Naive B cell (primary cell): Measurements from ENCODE around the gene SALL1. TPM values are rescaled to one million over a fixed set of nuclear protein-coding genes. Genes with fewer than 3 reads are reported as not detected.

Experiments
- ATAC-seq, 2 donors: fragments of 150-1000 bp; cut with Tn5 transposase; 2 replicates each; pipeline ENCODE4 v1.10.0; 2021; ENCODE audit warnings: low read depth in 2 of 2, mild to moderate bottlenecking in 2 of 2, moderate library complexity in 2 of 2
- DNase-seq: peaks from one replicate; pipeline ENCODE4 v3.0.0; 2022
- H3K27ac Mint-ChIP-seq, 6 donors: one replicate each; pipeline ENCODE4 v1.8.0; 2020 to 2022; ENCODE audit warnings: mild to moderate bottlenecking in 6 of 6, mixed read lengths in 6 of 6, moderate library complexity in 5 of 6, inconsistent platforms in 2 of 6
- H3K27me3 Mint-ChIP-seq, 3 donors: one replicate each; pipeline ENCODE4 v1.8.0; 2021 to 2022; ENCODE audit warnings: mixed read lengths in 3 of 3, mild to moderate bottlenecking in 1 of 3
- H3K36me3 Mint-ChIP-seq, 2 donors: one replicate each; pipeline ENCODE4 v1.8.0; 2020 to 2022; ENCODE audit warnings: mixed read lengths in 2 of 2, inconsistent platforms in 1 of 2, mild to moderate bottlenecking in 1 of 2
- H3K4me1 Mint-ChIP-seq, 3 donors: one replicate each; pipeline ENCODE4 v1.8.0; 2020 to 2022; ENCODE audit warnings: mixed read lengths in 3 of 3, inconsistent platforms in 1 of 3, mild to moderate bottlenecking in 1 of 3, moderate library complexity in 1 of 3
- H3K4me3 Mint-ChIP-seq, 8 donors: one replicate each; pipeline ENCODE4 v1.8.0; 2020 to 2022; ENCODE audit warnings: mild to moderate bottlenecking in 8 of 8, mixed read lengths in 8 of 8, moderate library complexity in 8 of 8, inconsistent platforms in 2 of 8
- H3K9me3 Mint-ChIP-seq, 7 donors: one replicate each; pipeline ENCODE4 v1.8.0; 2020 to 2022; ENCODE audit warnings: mixed read lengths in 7 of 7, mild to moderate bottlenecking in 5 of 7, inconsistent platforms in 2 of 7, moderate library complexity in 1 of 7
- polyA plus RNA-seq, 6 donors: library from polyadenylated mRNA; unstranded; fragments of 300-500 nt; fragmentation: Illumina TruSeq; gene quantifications; one replicate each; pipeline ENCODE4 v1.2.3, GENCODE V29; 2021; ENCODE audit warnings: low read depth in 6 of 6

SALL1 gene
- not detected for polyA plus RNA-seq

DNA sequence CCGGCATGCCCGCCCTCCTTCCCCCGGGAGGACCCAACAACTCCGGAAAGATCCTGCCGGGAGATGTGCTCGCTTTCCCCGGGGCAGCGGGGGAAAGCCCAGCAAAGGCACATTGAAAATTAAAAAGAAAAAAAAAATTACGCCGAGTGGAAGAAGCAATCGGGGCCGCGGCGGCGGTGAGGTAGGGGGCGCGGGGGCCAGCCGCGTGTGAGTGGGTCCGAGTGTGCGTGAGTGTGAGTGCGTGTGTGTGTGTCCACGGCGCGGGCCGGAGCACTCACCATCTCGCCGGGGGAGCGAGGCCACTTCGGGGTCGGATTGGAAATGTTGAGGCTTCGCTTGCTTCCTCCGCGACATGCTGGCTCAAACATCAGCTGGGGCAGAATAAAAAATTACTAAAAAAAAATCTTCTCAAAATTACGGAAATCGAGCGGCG lies at the start of gene SALL1:
Gene SALL1 (minus strand): TSS at position 383 of the 433 bp plus-strand sequence. CDS start 29 bp downstream, at position 354.
- Mint-ChIP-seq H3K36me3 (peaks cover 0 to 10% of the 10 kb centered on the region in 2 donors), H3K27ac (no peak within 1 kb of the TSS), H3K4me3 (no peak within 1 kb of the TSS), H3K4me1 (peaks cover 0 to 17% (median 4%) of the 10 kb centered on the region in 3 donors), H3K27me3 (peaks cover 34 to 75% (median 52%) of the 10 kb centered on the region in 3 donors), H3K9me3 (peaks cover 0 to 5% (median 0%) of the 10 kb centered on the region in 7 donors)
- DNase-seq (no peak), ATAC-seq (no peak)

DNA sequence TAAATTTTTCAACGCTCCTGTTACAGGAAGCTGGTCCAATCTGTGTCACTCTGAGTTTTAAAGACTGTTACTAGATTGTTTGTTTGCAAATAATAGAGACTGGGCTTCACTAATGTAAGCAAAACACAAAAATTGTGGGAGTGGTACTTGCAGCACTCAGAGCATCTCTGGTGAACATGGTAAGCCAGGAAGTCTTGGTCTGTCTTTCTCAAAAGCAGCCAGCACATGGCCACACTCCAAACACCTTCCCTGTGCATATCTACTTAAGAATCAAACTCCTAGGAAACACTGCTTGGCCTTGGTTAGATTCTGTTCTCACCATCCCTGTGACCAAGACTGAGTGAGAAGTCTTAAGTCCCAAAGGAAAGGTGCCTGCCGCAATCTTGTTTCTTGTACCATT lies 49.7 kb upstream of the SALL1 start:
- ATAC-seq (no peak), DNase-seq (no peak)
- Mint-ChIP-seq H3K27me3 (no peaks in the 10 kb centered on the region), H3K4me3 (no peak overlapping the region), H3K4me1 (no peaks in the 10 kb centered on the region), H3K36me3 (no peaks in the 10 kb centered on the region), H3K27ac (no peak overlapping the region), H3K9me3 (peaks cover 6 to 33% (median 14%) of the 10 kb centered on the region in 7 donors)

DNA sequence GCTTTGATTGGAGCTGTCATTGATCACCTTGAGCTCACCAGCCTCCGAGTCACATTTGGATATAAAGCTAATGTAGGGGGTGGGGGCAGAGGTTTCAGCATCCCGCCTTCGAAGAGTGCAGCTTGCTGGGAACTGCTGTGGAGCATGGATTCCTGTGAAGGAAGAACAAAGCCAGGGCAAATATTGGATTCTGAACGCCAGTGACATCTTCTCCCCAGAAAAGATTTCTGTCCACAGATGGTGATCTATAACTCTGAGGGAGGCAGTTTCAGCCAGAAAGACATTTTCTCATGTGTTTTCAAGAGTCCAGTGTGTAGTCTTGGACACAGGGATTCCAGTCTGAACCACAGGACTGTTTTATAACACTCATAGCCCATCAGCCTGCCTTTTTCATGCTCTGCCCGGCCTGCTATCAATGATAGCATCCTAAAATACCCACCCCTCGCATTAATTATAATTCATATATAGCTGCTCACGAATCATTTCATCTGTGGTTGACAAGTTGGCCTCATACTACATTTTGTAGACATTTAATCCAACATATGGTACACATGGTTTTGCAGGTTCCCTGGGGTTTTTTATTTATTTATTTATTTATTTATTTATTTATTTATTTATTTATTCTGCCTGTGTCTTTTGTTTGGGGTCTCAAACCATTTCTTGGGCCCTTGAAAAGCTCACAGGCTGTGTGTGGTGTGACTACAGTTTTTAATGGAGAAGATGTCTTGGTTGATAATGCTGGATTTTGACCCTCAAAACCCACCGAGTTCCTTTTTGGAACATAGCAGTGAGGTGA lies 47.1 kb upstream of the SALL1 start:
- H3K9me3 Mint-ChIP-seq = peaks cover 3 to 26% (median 10%) of the 10 kb centered on the region in 7 donors
- no peak overlapping the region for H3K27ac Mint-ChIP-seq
- no peaks in the 10 kb centered on the region for H3K4me1 Mint-ChIP-seq
- ATAC-seq (no peak), DNase-seq (no peak)
- no peaks in the 10 kb centered on the region for H3K27me3 Mint-ChIP-seq
- no peak overlapping the region for H3K4me3 Mint-ChIP-seq
- H3K36me3 Mint-ChIP-seq = no peaks in the 10 kb centered on the region

- no peak for DNase-seq
- no peak for ATAC-seq
- H3K9me3 Mint-ChIP-seq = peaks cover 0 to 6% (median 2%) of the 10 kb centered on the region in 7 donors
- no peak overlapping the region for H3K27ac Mint-ChIP-seq
- H3K4me3 Mint-ChIP-seq = no peak overlapping the region
- H3K27me3 Mint-ChIP-seq = peaks cover 0 to 7% (median 0%) of the 10 kb centered on the region in 3 donors
- no peaks in the 10 kb centered on the region for H3K4me1 Mint-ChIP-seq
- no peaks in the 10 kb centered on the region for H3K36me3 Mint-ChIP-seq
Measured at GRCh38 chr16:51193879-51194278, 42.8 kb upstream of the SALL1 start.

DNA sequence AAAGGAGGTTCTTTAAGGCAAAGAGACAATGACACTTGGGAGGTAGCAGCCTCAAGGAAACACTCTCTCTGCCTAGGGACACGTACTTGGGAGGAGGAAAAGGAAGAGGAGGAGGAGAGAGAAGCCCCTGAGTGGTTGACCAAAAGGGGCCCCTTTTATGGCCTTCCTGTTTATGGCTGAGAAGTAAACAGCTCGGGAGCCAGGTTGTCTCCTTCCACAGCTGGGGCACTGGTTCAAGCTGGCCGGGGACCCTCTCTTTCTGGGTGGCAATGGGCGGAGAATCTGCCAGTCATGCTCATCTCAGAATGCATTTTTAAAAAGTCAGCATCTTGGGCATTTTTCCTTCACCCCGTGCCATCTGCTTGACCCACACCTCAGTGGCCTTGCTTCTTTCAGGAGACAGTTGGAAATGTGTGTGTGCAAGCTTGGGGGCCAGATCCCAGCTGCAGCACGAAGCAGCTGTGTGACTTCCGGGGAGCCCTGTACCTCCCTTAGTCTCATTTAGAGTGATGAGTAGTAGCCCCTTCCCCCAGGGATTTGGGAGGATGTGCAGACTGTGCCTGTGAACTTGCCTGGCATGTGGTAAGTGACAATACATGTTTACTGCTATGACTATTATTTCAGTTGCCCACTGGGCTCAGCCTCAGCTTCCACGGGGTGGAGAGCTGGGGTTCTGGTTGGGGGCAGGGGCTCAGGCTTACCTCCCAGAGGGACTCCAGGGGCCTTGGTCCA lies 33.8 kb upstream of the SALL1 start:
- H3K9me3 Mint-ChIP-seq = no peaks in the 10 kb centered on the region
- H3K4me3 Mint-ChIP-seq = peak overlapping the region in 1 of 8 donors; percentile 22
- peak overlapping the region in 1 of 6 donors; percentile 40 for H3K27ac Mint-ChIP-seq
- ATAC-seq (no peak), DNase-seq (no peak)
- H3K27me3 Mint-ChIP-seq = peaks cover 0 to 5% (median under 1%) of the 10 kb centered on the region in 3 donors
- peaks cover 0 to 10% (median 5%) of the 10 kb centered on the region in 3 donors for H3K4me1 Mint-ChIP-seq
- H3K36me3 Mint-ChIP-seq = no peaks in the 10 kb centered on the region

DNA sequence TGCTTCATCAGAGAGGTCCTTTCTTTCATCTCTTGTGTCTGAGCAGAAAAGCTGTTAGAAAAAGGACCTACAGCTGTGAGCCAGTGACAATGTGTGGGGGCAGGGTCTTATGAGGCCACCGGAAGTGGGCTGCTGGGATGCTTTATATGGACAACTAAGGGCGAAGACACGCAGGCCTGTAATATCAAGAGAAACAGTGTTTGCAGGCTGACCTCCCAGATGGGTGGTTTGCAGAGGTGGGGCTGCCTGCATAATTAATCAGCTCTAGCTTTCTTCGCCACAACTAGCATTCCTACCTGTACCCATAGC lies 30.4 kb upstream of the SALL1 start:
- ATAC-seq = no peak
- H3K36me3 Mint-ChIP-seq = no peaks in the 10 kb centered on the region
- H3K9me3 Mint-ChIP-seq = peaks cover 0 to 1% (median 0%) of the 10 kb centered on the region in 7 donors
- H3K4me1 Mint-ChIP-seq = peaks cover 0 to 10% (median 5%) of the 10 kb centered on the region in 3 donors
- peaks cover 0 to 5% (median 3%) of the 10 kb centered on the region in 3 donors for H3K27me3 Mint-ChIP-seq
- no peak for DNase-seq
- H3K27ac Mint-ChIP-seq = no peak overlapping the region
- H3K4me3 Mint-ChIP-seq = peak overlapping the region in 1 of 8 donors; percentile 3

DNA sequence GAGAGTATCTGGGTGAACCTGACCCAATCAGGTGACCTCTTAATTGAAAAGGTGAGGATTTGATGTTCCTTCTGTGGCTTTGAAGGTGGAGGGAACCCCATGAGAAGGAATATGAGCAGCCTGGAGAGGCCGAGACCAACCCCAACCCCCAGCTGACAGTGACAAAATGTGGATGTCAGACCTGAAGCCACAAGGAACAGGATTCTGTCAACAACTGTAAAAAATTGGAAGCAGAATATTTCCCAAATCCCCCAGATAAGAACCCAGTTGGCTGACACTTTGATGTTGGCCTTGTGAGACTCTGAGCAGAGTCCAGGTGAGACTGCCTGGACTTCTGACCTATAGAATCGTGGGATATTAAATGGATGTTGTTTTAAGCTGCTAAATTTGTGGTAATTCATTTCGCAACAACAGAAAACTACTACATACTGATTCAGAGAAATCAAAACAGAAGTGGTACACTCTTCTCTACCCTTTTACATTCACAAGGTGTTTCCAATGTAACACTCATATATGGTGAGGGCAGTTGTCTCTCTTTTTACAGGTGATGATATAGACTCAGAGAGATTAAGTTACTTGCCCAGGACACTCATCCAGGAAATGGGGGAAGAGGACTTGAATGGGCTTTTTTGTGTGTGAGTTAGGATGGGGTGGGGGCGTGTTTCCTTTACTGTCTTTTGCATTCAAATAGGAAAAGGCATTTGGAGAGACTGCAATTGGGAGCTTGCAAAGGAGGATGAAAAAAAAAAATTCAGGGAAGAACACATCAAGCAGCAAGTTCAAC lies 29.8 kb upstream of the SALL1 start:
- no peak for DNase-seq
- ATAC-seq = no peak
- no peak overlapping the region for H3K27ac Mint-ChIP-seq
- H3K36me3 Mint-ChIP-seq = no peaks in the 10 kb centered on the region
- H3K4me3 Mint-ChIP-seq = no peak overlapping the region
- peaks cover 0 to 10% (median 5%) of the 10 kb centered on the region in 3 donors for H3K4me1 Mint-ChIP-seq
- peaks cover 0 to 5% (median 3%) of the 10 kb centered on the region in 3 donors for H3K27me3 Mint-ChIP-seq
- peaks cover 0 to 2% (median 0%) of the 10 kb centered on the region in 7 donors for H3K9me3 Mint-ChIP-seq

- H3K27me3 Mint-ChIP-seq = peaks cover 0 to 3% (median 0%) of the 10 kb centered on the region in 3 donors
- no peaks in the 10 kb centered on the region for H3K36me3 Mint-ChIP-seq
Measured at GRCh38 chr16:51175081-51175480, 24.0 kb upstream of the SALL1 start.

DNA sequence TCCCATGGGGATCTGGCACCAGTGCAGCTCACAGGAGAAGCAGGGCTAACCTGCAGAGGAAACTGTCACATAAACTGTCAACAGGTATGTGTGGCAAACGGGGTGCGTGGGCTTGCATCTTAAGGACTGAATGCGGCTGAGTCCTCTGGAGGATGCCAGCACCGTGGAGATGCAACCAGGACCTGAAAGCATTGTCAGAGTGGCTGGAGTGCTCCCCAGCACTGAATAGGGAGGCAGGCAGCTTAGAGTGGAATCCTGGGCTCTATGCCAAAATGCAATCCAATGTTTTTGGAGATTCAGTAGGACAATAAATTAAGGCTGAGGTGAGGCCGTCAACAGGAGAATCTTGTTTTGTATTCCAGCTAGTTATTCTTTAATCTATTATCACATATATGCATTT lies 21.3 kb upstream of the SALL1 start:
- H3K27me3 Mint-ChIP-seq = no peaks in the 10 kb centered on the region
- no peak for ATAC-seq
- H3K36me3 Mint-ChIP-seq = no peaks in the 10 kb centered on the region
- no peak overlapping the region for H3K4me3 Mint-ChIP-seq
- no peak for DNase-seq
- peaks cover 0 to 11% (median 2%) of the 10 kb centered on the region in 7 donors for H3K9me3 Mint-ChIP-seq
- no peak overlapping the region for H3K27ac Mint-ChIP-seq
- no peaks in the 10 kb centered on the region for H3K4me1 Mint-ChIP-seq

More at GRCh38 chr16:51175081-51175480, 24.0 kb upstream of the SALL1 start:
- Mint-ChIP-seq H3K27ac (no peak overlapping the region), H3K4me3 (no peak overlapping the region), H3K9me3 (peaks cover 0 to 11% (median 0%) of the 10 kb centered on the region in 7 donors), H3K4me1 (no peaks in the 10 kb centered on the region)
- DNase-seq (no peak), ATAC-seq (no peak)

GRCh38 chr16:51168755-51169154 lies 17.7 kb upstream of the SALL1 start:
- DNase-seq (no peak), ATAC-seq (no peak)
- H3K4me3 Mint-ChIP-seq = no peak overlapping the region
- H3K36me3 Mint-ChIP-seq = no peaks in the 10 kb centered on the region
- H3K4me1 Mint-ChIP-seq = no peaks in the 10 kb centered on the region
- peaks cover 0 to 9% (median 0%) of the 10 kb centered on the region in 3 donors for H3K27me3 Mint-ChIP-seq
- peaks cover 0 to 15% (median 2%) of the 10 kb centered on the region in 7 donors for H3K9me3 Mint-ChIP-seq
- H3K27ac Mint-ChIP-seq = no peak overlapping the region

GRCh38 chr16:51167170-51167895 lies 16.3 kb upstream of the SALL1 start:
- Mint-ChIP-seq H3K27ac (no peak overlapping the region), H3K4me3 (no peak overlapping the region), H3K27me3 (peaks cover 0 to 9% (median 8%) of the 10 kb centered on the region in 3 donors), H3K4me1 (no peaks in the 10 kb centered on the region), H3K36me3 (no peaks in the 10 kb centered on the region), H3K9me3 (peaks cover 0 to 15% (median 2%) of the 10 kb centered on the region in 7 donors)
- no peak for ATAC-seq
- no peak for DNase-seq

DNA sequence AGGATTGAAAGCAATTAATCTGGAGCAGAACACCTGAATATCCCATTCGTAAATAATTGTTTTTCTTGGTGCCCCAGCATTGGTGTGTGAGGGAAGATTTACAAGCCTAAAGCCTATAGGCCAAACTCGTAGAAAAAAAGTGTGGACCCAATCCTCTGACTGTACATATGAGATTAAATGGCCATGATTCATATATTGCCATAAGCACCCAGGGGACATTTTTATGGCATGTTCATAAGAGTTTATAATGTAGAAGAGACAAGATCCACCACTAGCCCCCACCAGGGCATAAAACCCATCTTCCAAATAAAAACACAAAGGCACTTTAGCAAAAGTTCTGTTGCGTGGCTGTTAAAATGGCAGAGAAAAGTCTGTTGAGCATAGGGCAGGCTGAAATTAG lies 15.5 kb upstream of the SALL1 start:
- Mint-ChIP-seq H3K4me3 (no peak overlapping the region), H3K27me3 (peaks cover 0 to 9% (median 8%) of the 10 kb centered on the region in 3 donors), H3K9me3 (peaks cover 0 to 12% (median 2%) of the 10 kb centered on the region in 7 donors), H3K36me3 (no peaks in the 10 kb centered on the region), H3K4me1 (no peaks in the 10 kb centered on the region), H3K27ac (no peak overlapping the region)
- no peak for DNase-seq
- no peak for ATAC-seq
